GM18909 (cell line): ENCODE results near the gene MT1G.
"Not testable (repeated sequence)": the region's sequence is repeated elsewhere in the genome, so short reads cannot be mapped to it uniquely, and the experiment has no call there.

ENCODE experiments used
- ATAC-seq: cut with Tn5 transposase; IDR thresholded peaks from one replicate; pipeline ENCODE4 v1.9.1; 2021; ENCODE audit warnings: mild to moderate bottlenecking; ENCODE audit not compliant: unreplicated experiment, poor library complexity

The MT1G gene

DNA sequence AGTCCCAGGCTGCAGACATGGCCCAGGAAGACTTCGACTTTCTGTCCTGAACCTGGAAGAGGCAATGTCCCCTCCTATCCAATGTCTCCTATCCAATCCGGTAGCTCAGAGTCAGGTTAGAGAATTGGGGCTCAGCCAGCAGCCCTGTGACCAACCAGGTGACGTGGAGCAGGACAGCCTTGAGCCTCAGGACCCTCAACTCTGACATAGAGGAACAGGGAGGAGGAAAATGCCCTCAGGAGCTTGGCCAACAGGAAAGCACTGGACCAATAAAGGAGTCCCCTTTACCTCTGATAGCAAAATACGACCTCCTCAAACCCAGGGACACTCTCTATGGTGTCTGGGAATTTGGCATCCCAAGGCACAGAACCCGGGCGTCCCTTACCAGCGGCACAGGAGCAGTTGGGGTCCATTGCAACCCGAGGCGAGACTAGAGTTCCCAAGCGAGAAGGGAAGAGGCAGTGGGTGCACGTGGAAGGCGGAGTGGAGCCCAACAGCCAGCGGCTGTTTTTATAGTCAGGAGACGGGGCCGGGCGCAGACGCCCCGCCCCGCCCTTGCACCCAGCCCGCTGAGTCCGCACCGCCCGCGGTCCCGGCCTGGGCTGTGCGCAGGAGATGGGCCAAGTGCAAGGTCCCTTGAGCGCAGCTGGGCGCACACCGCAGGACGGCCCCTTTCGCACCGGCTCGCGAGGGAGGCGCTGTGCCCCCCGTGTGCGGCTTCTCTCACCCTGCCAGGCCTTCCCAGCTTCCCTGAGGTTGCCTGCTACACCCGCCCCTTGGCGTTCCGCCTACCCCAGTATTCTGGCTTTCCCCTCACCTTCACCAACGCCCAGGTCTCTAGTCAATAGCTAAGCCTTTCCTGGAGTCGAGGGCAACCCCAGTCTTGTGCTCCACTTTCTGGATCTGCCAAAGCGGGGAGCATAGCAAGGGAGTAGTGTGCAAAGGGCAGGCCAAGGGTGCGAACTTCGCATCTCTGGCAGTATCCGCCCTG lies at the start of gene MT1G:
Gene MT1G (minus strand): TSS at position 485 of the 991 bp plus-strand sequence. CDS start 72 bp downstream, at position 413.
- ATAC-seq, result no peak

DNA sequence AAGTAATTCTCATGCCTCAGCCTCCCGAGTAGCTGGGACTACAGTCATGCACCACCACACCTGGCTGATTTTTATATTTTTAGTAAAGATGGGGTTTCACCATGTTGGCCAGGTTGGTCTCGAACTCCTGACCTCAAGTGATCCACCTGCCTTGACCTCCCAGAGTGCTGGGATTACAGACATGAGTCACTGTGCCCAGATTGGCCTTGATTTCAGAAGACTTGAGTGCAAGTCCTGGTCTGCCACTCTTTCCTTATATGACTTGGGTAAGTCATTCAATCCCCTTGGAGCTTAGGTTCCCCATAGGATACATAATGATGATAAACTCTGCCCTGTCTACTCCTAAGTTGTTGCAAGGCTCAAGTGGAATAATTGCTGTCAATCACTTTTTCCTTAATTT lies 49.7 kb upstream of the MT1G start:
- not testable (repeated sequence) for ATAC-seq

DNA sequence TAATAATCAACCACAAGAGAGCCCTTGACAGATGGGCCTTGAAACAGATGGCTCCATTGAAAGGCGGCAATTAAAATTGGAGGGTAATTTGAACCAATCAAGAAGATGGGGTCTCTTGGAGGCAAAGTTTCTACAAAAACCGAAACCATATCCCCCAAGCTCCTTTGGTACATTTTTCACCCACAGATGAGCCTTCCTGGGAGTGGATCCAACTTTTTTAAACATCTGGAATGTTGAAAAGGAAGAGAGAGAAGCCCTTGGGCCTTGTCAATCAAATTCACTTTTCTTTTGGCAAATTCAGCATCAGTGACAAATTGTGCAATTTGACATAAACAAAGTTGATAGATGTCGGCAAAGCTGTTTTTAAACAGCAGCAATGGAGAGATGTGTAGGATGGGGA lies 48.9 kb upstream of the MT1G start:
- ATAC-seq, result no peak

DNA sequence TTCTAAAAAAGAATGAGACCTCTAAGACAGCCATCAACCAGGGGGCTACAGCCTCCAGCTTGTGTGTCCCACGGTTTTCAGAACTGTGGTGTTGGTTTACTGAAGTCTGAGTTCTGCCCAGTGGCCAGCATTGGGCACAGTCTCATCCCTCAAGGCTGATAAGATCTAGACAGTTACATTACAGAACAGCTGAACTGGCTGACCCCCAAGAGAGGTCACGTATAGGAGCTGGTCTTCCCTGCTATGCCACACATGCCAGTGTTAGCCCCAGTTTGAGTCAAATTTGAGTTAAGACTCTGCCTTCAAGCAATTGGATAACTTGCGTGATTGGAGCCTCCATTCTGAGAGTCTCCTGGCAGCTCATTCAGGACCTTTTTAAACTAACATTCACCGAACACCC lies 47.3 kb upstream of the MT1G start:
- no peak for ATAC-seq

DNA sequence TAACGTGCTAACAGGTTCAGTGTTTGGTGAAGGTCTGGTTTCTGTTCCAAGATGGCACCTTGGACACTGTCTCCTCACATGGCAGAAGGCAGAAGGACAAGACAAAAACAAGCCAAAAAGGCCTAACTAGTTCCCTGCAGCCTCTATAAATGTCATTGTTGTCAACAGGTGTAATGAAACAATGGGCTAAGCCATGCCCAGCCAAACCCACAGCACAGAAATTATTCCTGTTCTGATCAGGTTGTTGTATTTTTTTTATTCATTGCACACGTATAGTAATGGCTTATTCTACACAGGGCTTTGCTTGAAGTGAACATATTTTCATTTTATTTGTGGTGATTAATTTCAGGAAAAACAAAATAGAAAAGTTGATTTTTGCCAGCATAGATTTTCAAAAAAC lies 45.9 kb upstream of the MT1G start:
- ATAC-seq, result no peak

GRCh38 chr16:56711862-56712261 lies 44.0 kb upstream of the MT1G start:
- no peak for ATAC-seq

- ATAC-seq, result no peak
Observed at GRCh38 chr16:56710181-56710737, 42.4 kb upstream of the MT1G start.

DNA sequence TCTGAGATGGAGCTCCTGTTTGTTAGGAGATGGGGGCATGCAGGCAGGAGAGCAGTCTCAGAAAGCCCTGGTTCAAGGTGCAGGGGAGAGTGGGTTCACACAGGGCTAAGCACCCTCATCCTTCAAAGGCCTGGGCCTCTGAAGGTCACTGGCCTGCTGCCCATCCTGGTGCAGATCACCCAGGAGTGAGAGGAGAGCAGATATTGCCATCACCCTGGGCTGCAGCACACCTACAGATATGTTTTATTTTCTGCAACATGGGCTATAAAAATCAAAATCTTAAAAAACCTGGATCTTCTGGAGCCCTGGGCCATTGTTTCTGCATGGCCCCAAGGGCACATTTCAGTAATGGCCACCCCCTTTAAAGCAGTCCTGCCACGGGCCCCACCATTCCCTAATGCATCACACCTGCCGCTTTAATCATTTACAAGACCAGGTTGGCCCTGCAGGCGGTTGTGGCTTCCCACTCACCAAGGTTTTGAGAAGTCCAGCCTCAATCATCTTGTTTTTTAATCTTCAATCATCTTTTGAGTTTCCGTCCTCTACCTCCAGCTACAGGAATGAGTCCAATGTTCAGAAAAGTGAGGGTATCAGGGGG lies 41.7 kb upstream of the MT1G start:
- ATAC-seq, result no peak

GRCh38 chr16:56708525-56709442 lies 40.9 kb upstream of the MT1G start:
- ATAC-seq, result no peak

DNA sequence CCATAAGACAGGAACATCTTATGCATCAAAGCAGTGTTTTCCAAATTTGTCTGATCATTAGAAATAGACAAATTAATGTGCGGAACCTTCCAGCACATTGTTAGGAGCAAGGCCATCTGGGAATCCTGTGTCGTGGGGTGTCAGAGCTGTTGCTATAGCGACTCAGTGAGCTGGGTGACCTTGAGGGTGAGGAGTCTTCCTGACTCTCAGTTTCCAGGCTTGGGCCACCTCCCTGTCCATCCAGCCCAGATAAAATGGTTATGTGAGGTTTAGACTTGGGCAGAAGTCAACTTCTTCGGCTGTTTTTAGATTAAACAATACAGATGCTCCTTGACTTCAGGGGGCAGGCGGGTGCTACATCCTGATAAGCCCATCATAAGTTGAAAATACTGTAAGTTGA lies 35.0 kb upstream of the MT1G start:
- no peak for ATAC-seq

DNA sequence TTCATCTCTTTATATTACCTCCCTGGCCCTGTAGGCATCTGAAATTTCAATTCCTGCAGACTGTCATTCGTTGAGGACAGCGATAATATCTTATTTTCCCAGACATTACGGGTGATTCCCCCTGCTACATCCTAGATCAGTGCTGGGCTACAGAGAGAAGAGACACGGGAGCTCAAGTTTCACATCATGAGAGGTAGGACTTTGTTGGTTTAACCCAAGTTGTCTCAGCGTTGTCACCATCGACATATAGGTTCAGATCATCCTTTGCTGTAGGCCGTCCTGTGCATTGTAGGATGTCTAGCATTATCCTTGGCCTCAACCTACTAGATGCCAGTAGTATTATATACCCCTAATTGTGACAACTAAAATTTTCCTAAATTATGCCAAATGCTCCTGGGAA lies 33.7 kb upstream of the MT1G start:
- ATAC-seq, result no peak

DNA sequence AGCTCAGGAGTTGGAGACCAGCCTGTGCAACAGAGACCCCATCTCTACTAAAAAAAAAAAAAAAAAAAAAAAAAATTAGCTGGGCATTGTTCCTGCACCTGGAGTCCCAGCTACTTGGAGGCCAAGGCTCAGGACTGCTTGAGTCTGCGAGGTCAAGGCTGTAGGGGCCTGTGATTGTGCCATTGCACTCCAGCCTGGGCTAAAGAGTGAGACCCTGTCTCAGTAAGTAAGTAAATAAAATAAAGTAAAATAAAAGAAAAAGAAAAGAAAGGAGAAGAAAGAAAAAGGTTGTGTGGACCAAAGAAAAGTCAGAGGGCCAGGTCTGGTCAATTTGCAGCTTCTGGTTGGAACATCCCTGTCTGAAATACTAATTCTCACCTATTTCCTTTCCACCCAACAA lies 32.8 kb upstream of the MT1G start:
- ATAC-seq, result no peak

DNA sequence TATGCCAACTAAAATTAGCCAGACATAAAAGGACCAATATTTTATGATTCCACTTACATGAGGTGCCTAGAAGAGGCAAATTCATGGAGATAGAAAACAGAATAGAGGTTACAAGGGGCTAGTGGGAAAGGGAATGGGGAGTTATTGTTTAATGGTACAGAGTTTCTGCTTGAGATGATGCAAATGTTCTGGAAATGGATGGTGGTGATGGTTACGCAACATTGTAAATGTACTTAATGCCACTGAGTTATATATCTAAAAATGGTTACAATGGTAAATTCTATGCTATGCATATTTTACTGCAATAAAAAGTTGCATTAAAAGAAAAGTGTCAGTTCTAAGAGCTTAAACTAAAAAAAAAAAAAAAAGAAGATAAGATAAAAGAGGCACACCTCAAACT lies 32.3 kb upstream of the MT1G start:
- no peak for ATAC-seq

GRCh38 chr16:56697456-56698155 lies 29.7 kb upstream of the MT1G start:
- no peak for ATAC-seq

DNA sequence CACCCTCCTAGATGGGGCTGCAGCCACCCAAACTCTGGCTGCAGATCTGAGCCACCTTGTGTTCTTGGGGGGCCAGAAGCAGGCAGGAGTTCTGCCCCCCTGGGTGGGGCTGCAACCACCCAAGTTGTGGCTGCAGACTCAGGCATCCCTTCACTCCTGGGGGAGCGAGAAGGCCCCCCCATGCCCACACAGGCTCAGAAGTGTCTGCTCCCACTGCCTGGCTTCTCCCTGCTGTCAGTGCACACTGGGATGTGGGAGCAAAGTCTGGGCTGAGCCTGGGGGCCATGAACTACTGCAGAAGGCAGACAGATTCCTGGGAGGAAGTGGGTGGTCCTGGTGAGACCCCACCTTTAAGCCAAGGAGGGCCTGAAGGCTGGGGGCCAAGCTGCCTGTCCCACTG lies 27.4 kb upstream of the MT1G start:
- no peak for ATAC-seq

- ATAC-seq, result no peak
Observed at GRCh38 chr16:56691885-56692284, 24.0 kb upstream of the MT1G start.

GRCh38 chr16:56690420-56691122 lies 22.7 kb upstream of the MT1G start:
- no peak for ATAC-seq

GRCh38 chr16:56689171-56689570 lies 21.3 kb upstream of the MT1G start:
- no peak for ATAC-seq

- ATAC-seq, result no peak
Observed at GRCh38 chr16:56688762-56689161, 20.9 kb upstream of the MT1G start.
